ENCODE results near the gene ATF7.

ATF7 gene

DNA sequence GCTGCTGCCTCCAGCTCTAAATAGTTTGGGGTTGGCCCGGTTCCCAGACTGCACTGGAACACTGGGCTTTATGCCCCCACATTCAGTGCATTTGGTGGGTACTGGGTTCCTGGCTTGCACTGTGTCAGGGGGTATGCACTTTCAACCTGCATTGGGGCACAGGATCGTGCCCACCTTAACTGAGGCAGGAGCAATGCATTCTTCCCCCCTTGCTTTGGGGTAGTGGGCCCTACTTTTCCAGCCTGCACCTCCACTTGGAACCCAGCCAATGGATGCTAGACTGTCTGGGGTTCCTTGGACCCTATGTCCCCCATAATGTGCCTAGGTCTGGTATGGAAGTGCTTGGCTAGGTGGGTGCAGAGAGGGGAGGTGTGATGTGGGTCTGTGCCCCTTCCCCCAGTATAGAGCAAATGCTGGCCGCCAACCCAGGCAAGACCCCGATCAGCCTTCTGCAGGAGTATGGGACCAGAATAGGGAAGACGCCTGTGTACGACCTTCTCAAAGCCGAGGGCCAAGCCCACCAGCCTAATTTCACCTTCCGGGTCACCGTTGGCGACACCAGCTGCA is 124.5 kb downstream of the ATF7 start (continued):
- peak; percentile 92 for TF ChIP-seq HIC1 (tag by site-specific recombination; IDR thresholded peaks at IDR 0.05)
- peak; percentile 100 for TF ChIP-seq ZNF660 (tag by site-specific recombination; IDR thresholded peaks at IDR 0.05)
- TF ChIP-seq, protein P1, sequence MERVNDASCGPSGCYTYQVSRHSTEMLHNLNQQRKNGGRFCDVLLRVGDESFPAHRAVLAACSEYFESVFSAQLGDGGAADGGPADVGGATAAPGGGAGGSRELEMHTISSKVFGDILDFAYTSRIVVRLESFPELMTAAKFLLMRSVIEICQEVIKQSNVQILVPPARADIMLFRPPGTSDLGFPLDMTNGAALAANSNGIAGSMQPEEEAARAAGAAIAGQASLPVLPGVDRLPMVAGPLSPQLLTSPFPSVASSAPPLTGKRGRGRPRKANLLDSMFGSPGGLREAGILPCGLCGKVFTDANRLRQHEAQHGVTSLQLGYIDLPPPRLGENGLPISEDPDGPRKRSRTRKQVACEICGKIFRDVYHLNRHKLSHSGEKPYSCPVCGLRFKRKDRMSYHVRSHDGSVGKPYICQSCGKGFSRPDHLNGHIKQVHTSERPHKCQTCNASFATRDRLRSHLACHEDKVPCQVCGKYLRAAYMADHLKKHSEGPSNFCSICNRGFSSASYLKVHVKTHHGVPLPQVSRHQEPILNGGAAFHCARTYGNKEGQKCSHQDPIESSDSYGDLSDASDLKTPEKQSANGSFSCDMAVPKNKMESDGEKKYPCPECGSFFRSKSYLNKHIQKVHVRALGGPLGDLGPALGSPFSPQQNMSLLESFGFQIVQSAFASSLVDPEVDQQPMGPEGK (tag by site-specific recombination; IDR thresholded peaks at IDR 0.05): peak; percentile 38; the same call in 1 of the 2 replicates
- TF ChIP-seq ZNF692 (tag by site-specific recombination; IDR thresholded peaks at IDR 0.05): peak; percentile 81; the same call in 1 of the 2 replicates
- TF ChIP-seq KLF17 (tag by site-specific recombination; IDR thresholded peaks at IDR 0.05): 0 out of 2 replicates have a peak, but pooled peaks have one; percentile 4
- TF ChIP-seq, protein P2, sequence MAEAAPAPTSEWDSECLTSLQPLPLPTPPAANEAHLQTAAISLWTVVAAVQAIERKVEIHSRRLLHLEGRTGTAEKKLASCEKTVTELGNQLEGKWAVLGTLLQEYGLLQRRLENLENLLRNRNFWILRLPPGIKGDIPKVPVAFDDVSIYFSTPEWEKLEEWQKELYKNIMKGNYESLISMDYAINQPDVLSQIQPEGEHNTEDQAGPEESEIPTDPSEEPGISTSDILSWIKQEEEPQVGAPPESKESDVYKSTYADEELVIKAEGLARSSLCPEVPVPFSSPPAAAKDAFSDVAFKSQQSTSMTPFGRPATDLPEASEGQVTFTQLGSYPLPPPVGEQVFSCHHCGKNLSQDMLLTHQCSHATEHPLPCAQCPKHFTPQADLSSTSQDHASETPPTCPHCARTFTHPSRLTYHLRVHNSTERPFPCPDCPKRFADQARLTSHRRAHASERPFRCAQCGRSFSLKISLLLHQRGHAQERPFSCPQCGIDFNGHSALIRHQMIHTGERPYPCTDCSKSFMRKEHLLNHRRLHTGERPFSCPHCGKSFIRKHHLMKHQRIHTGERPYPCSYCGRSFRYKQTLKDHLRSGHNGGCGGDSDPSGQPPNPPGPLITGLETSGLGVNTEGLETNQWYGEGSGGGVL (tag by site-specific recombination; IDR thresholded peaks at IDR 0.05): peak; percentile 52
- TF ChIP-seq ZSCAN18 (tag by site-specific recombination; IDR thresholded peaks at IDR 0.05): no peak
- TF ChIP-seq, protein P3, sequence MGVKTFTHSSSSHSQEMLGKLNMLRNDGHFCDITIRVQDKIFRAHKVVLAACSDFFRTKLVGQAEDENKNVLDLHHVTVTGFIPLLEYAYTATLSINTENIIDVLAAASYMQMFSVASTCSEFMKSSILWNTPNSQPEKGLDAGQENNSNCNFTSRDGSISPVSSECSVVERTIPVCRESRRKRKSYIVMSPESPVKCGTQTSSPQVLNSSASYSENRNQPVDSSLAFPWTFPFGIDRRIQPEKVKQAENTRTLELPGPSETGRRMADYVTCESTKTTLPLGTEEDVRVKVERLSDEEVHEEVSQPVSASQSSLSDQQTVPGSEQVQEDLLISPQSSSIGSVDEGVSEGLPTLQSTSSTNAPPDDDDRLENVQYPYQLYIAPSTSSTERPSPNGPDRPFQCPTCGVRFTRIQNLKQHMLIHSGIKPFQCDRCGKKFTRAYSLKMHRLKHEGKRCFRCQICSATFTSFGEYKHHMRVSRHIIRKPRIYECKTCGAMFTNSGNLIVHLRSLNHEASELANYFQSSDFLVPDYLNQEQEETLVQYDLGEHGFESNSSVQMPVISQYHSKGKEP (tag by site-specific recombination; IDR thresholded peaks at IDR 0.05): 0 out of 2 replicates have a peak, but pooled peaks have one; percentile 62
- no peak; the same call in 1 of the 2 replicates for TF ChIP-seq ZNF391 (tag by site-specific recombination; IDR thresholded peaks at IDR 0.05; ENCODE audit: borderline replicate concordance, low read depth)
- no peak for TF ChIP-seq AEBP2 (tag by site-specific recombination; IDR thresholded peaks at IDR 0.05; ENCODE audit: borderline replicate concordance)
- peak; percentile 60; the same call in 1 of the 2 replicates for TF ChIP-seq ZNF223 (tag by site-specific recombination; IDR thresholded peaks at IDR 0.05)
- TF ChIP-seq, protein P4, sequence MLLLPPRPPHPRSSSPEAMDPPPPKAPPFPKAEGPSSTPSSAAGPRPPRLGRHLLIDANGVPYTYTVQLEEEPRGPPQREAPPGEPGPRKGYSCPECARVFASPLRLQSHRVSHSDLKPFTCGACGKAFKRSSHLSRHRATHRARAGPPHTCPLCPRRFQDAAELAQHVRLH (tag by site-specific recombination; IDR thresholded peaks at IDR 0.05): no peak
- no peak for TF ChIP-seq ZNF366 (tag by site-specific recombination; conservative IDR thresholded peaks at IDR 0.05)

Data from HEK293 (cell line).